NCI-H524 treated with DMSO at 0.1 percent for 48 hours (cell line): ENCODE measurements around the gene CEND1.

Source experiments
- DNase-seq: peaks from one replicate; lab custom pipeline; 2025; lab: John Stamatoyannopoulos, UW

CEND1 gene

DNA sequence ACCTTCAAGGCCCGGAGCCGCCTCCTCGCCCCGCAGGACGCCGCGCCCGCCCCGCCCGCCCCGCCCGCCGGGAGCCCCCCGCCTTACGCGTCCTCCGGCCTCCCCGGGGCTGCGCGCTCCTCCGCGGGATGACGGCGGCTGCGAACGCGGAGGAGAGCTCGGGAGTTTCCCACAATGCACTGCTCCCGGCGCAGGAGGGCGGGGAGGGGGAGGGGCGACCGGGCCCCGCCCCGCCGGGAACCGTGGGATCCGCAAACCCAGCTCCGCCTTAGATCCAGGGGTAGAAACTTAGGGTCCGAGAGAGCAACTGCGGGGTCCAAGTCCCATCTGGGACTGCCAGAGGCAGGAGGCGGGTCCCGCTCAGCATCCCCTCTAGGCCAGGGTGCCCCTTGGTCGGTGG, at the start of gene CEND1:
Gene CEND1 (minus strand): TSS at position 148 of the 400 bp plus-strand sequence. CDS start 1,514 bp downstream, outside the sequence.
- DNase-seq = no peak

DNA sequence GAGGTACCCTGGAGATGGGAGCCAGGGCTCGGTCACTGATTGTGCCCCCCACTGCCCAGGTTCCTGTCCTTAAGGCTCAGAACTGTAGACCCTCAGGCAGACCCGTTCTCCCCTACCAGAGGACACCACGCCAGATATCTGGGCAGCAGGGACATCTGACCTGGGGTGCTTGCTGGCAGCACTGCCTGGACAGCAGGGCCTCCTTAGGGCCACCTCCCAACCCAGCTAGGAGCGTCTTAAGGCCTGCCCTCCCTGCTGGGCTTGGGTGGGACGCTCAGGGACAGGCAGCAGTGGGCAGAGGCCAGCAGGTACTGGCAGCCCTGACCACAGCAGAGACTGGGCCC, 49.4 kb upstream of the CEND1 start:
- no peak for DNase-seq

DNA sequence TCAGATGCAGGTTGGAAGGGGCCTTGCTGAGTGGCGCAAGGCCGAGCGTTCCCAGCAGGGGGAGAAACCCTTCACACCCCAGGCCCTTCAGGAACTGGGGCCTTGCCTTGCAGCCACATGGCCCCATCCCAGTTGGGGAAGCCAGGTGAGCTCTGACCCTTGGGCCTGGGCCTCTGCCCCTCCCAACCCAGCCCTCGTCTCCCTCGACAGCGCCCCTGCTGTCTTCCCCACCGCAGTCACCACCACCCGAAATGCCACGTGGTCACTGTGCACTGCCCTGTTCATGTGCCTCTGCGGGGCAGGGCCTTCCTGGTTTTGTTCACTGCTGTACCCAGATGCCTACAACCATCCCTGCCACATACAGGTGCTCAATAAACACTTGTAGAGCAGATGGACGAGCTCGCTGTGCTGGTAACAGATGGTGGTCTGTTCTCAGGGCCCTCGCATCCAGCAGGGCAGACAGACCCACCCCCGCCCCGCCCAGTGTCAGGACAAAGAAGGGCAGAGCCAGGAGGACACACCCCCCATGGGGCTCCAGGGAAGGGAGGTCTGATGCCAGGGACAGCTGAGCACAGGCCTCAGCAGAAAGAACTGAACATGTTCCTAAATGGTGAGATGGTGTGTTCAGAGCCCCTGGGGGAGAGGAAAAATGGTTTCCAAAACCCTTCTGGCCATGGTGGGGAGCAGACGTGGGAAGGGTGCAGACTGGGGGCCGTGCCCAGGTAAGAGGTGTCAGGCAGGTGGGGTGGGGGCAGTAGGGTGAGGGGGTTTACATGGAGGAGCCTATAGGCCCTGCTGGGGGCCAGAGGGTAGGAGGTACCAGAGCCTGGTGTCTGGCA, 48.8 kb upstream of the CEND1 start:
- DNase-seq = peak; percentile 79

DNA sequence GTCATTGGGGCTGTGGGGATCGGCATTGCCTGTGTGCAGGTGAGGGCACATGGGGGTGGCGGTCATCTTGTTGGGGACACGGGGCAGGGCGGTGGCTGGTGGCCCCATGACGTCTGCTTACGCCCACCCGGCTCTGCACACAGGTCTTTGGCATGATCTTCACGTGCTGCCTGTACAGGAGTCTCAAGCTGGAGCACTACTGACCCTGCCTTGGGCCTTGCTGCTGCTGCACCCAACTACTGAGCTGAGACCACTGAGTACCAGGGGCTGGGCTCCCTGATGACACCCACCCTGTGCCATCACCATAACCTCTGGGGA, 48.1 kb upstream of the CEND1 start:
- DNase-seq = no peak

DNA sequence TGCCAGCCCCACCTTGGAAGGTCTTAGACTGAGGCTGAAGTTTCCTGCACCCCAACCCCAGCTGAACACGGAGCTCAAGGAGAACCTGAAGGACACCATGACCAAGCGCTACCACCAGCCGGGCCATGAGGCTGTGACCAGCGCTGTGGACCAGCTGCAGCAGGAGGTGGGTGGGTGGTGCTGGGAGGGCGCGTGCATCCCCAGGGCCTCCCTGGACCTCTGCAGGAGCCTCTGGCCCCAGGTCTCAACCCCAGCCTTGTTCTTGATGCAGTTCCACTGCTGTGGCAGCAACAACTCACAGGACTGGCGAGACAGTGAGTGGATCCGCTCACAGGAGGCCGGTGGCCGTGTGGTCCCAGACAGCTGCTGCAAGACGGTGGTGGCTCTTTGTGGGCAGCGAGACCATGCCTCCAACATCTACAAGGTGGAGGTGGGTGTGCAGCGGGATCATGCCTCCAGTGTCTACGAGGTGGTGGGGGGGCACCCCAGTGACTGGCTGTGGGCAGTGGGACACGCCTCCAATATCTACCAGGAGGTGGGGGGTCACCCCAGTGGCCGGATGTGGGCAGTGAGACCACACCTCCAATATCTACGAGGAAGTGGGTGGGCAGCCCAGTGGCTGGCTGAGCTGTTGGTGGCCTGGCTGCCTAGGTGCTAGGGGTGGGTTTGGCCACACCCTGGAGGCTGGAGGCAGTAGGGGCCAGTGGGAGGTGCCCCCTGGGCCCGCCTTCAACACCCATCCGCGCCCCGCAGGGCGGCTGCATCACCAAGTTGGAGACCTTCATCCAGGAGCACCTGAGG, 47.5 kb upstream of the CEND1 start:
- no peak for DNase-seq

DNA sequence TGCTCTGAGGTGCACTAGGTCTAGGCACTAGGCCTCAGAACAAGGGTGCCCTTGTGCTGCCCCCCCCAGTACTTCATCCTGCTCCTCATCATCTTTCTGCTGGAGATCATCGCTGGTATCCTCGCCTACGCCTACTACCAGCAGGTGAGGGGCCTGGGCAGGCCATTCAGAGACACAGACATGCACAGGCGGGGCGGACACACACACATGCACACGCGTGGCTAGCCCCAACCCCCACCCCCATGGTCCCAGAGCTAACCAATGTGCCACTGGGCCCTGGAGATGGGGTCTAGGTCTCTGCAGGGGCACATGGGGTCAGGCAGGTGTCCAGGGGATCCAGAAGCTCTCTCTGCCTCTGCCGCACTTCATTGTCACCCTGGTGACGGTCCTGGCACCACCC, 46.8 kb upstream of the CEND1 start:
- no peak for DNase-seq

DNA sequence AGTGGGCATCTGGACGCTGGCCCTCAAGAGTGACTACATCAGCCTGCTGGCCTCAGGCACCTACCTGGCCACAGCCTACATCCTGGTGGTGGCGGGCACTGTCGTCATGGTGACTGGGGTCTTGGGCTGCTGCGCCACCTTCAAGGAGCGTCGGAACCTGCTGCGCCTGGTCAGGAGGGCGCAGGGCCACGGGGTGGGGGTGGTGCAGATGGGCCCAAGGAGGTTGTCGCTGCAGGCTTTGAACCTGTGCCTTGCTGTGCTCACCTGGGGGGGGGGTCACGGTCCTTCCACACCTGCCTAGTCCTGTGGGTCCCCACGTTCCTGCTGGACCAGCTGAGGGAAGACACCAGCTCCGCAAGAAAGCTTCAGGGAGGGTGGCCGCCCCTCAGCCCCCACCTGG, 46.4 kb upstream of the CEND1 start:
- no peak for DNase-seq

DNA sequence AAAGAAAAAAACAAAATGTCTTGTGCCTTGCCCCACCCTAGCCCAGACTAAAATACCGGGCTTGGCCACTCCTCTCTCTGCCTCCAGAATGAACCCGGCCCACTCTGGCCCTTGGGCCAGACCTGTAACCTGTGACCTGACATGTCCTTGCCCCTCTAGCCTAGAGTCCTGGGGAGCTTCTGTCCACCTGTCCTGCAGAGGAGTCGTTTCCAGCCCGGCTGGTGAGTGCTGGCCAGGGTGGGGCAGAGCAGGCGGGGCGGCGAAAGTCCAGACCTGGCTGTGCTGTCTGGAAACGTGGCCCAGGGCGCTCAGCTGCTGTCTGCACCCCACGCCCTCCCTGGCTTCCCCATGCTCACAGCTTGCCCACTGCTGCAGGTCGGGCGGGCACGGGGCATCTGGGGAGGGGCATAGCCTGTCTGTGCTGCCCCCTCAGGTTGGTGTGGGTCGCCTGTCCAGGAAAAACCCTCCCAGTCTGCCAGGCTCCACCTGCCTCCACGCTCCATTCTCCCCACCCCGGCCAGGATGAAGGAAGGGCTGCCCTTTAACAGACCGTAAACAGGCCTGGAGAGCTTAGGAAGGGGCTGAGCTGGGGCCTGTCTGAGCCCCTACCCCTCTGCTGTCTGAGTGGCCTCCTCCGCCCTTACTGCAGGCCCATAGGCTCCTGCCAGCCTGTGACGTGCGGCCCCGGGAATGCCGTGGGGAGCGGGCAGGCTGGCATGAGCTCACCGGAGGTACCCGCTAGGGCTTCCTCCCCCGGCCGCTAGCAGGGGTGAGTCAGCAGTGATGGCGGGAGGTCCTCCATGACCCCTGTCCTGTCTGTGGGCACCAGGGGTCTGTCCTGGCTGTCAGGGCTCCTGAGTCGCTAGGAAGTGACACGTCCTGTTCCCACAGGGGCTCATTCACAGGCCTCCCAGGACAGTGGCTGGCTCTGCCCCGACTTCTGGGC, 44.8 kb upstream of the CEND1 start:
- DNase-seq = no peak

DNA sequence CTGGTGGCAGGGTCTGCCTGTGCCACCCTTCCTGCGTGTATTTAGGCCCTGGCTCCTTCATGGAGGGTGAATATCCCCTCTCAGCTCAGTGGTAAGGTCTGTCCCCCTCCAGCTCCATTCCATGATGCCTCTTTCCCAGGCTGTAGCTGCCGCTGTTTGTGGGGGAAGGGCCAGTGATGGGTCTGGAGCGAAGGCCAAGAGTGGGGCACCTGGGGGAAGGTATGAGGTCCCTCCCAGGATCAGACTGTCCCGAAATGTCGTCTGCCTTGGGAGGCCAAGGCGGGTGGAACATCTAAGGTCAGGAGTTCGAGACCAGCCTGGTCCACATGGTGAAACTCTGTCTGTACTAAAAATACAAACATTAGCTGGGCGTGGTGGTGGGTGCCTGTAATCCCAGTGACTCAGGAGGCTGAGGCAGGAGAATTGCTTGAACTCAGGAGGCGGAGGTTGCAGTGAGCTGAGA, 44.0 kb upstream of the CEND1 start:
- DNase-seq = no peak

DNA sequence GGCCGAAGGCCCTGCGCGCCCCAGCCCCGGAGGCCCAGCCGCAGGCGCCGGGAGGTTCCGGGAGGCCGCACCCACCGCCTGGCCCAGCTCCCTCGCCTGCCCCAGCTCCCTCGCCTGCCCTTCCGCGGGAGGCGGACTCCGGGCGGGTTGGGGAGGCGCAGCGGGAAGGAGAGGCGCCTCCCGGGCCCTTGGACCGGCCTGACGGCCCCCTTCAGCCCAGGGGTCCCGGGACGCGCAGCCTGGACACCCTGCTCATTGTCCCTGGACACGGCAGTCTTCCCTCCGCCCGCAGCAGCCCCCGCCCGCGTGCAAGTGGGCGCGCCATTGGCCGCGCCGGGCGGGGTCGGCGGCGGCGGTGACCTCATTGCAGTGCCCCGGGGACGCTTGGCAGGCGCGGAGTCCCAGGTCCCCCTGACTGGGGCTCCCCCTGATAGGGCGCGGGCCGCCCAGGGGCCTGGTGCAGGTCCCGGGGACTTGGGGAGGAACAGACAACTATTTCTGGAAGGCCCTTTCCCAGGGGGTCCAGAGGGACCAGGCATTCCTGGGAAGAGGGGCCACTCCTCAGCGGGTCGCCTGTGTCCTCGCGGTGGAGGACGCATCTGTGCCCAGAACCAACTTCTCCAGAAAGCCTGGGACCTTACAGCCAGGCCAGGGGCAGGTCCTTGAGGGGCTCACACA, 43.4 kb upstream of the CEND1 start:
- no peak for DNase-seq

DNA sequence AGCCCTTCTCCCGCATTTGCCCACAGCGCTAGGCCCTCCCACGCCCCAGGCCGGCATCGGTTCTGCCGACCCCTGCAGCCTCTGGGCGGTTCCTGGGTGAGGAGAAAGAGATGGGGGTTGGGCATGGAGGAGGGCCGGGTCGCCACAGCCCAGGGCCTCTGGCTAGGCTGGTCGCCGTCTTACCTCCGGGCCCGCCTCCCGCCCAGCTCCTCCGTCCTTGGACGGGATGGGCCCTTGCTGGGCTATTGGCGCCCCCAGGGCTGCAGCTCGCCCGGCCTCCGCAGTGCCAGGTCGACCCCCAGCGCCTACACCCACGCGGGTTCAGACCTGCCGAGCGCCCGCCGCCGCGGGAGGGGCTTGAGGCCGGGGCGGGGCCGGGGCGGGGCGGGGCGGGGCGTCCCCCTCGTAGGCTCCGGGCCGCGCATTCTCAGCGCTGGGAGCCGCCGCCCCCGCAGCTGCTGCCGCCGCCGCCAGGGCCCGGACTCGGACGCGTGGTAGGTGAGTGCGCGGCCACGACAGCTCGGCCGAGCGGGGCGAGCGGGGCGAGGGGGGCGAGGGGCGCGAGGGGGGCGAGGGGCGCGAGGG, 42.7 kb upstream of the CEND1 start, which contains the start of gene CD151:
Gene CD151 (plus strand): TSS at position 424 of the 585 bp plus-strand sequence. CDS start 3,118 bp downstream, outside the sequence.
- no peak for DNase-seq

DNA sequence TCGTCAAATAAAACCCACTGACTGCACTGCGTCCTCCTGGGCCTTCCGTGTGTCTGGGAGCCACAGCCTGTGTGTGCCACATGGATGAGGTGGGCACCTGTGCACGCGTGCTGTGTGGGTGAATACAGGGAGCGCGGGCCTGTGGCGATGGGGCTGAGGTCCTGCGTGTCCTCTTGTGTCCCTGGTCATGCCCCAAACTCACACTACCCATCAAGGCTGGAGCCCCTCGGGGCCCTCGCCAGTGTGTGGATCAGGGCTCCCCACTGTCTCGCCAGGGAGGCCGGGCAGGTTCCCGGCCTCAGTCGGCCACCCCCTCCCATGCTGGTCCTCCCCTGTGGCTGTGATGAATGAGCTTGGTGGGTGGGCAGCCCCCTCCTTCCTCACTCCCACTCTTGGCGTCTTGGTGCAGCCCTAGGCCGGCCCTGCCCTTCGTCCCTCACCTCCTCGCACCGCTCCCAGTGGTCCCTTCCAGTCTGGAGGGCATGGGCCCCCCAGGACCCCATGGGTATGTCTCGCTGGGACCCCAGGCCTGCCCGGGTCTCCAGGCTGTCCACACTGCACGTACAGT, 42.2 kb upstream of the CEND1 start:
- no peak for DNase-seq

DNA sequence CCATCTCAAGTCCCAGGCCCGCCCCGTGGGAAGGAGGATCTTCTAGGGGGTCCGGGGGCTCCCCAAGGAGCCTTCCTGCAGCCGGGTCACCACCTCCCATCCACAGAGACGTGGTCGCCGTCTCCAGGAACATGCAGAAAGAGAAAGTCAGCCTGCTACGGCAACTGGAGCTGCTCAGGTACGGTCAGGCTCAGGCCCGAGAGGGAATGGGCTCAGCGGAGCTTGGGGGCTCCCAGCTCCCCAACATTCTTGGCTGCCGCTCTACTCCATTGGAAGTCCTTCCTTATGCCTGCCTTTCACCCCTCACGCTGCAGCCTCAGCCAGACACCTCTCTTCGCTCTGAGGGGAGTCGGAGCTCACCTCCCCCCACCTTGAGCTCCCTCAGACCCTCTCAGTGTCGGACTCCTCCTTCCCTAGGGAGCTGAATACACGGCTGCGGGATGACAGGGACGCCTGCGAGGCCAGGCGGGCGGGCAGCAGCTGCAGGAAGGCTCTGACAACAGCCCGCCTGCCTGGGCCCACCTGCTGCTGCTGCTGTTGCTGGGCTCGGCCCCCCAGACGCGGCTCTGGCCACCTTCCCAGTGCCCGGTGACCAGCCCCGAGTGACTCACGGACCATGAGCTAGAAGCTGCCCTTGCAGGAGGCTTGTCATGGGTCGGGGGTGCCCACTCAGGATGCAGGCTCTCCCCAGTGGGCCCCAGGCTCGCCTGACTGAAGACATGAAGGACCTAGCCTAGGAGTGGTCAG, 41.4 kb upstream of the CEND1 start:
- DNase-seq = no peak

DNA sequence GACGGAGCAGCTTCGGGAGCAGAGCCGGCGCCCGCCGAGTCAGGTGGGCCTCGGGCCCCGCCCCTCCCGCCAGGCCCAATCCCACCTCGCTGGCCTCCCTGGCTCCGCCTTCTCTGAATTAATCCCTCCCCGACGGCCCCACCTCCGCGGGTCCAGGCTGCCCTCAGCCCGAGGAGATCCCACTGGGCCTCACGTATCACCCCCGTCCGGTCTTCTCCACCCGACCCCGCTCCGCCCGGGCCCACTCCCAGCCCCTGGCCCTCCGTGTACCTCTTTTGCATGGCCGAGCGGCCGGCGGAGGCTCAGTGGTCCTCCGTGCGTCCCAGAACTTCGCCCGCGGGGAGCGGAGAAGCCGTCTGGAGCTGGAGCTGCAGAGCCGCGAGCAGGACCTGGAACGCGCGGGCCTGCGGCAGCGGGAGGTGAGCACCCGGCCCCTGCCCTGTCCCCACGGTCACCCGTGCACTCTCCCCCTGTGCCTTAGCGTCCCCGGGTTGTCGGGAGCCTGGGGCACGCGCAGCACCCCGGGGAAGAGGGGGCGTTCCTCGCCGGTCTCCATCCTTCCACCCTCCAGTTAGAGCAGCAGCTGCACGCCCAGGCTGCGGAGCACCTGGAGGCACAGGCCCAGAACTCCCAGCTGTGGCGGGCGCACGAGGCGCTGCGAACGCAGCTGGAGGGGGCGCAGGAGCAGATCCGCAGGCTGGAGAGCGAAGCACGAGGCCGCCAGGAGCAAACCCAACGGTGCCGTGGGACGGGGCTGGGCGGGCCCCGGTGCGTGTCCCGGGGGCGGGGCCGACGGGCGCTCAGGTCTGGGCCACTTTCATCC, 40.6 kb upstream of the CEND1 start:
- no peak for DNase-seq

DNA sequence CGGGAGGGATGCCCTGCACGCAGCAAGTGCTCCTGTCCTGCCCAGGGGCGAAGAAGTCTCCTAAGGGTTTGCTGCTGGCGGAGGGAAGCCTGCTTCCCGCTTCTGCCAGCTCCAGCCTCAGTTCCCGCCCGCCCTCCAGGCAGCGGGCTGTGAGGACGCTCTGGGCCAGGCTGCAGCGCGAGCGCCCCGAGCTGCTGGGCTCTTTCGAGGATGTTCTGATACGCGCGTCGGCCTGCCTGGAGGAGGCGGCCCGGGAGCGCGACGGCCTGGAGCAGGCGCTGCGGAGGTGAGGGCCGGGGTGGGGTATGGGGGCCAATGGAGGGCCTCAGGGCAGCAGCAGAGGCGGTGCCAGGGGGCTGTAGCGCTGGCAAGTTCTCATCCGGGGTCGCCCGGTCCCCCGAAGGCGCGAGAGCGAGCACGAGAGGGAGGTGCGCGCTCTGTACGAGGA, 40.0 kb upstream of the CEND1 start:
- no peak for DNase-seq

DNA sequence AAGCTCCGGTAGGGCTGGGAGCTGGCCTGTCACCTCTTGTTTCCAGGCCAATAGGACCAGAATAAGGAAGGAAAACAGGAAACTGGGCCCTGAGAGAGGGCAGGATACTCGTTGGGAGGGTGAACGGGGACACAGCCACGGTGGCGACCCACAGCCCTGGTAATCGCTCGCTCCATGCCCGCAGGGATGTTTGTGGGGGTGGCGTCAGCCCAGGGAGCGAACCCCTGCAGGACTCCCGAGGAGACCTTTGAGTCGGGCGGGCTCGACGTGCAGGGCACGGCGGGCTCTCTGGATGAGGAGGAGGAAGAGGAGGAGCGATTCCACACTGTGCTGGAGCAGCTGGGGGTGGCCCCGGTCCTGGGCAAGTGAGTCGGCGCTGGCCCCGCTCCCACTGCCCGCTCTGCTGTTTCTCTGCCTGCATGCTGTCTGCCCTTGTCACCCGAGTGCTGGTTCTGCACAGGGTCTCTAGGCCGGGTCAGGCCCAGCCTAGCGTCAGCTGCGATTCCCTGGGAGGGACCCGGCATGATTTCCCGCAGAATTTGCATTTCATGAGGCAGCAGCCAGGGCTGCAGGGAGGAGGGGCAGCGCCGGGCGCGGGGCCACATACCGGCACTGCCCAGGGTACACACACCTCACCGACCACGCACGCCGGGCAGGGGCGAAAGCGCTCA, 39.4 kb upstream of the CEND1 start:
- DNase-seq = no peak

DNA sequence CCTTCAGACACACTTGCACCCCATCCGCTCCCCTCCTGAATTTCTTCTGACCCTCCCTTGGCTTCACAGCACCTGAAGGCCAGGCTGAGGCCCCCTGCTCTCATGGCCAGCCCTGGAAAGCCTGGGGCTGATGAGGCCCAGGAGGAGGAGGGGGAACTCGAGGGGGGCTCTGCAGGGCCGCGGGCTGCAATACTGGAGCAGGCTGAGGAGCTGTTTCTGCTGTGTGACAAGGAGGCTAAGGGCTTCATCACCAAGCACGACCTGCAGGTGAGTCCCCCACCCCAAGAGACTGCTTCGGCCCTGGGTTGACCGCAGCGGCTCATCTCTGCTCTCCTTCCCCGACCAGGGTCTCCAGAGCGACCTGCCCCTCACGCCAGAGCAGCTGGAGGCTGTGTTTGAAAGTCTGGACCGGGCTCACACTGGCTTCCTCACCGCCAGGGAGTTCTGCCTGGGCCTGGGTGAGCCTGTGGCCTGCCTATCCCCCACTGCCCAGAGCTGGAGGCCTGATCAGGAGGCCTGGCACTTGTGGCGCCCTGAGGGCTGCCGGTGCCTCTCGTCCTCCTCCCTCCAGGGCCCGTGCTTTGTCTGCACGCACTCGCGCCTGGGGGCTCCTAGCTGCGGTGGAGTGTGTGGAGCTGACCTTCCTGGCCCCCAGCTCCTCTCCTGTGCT, 38.8 kb upstream of the CEND1 start:
- no peak for DNase-seq

DNA sequence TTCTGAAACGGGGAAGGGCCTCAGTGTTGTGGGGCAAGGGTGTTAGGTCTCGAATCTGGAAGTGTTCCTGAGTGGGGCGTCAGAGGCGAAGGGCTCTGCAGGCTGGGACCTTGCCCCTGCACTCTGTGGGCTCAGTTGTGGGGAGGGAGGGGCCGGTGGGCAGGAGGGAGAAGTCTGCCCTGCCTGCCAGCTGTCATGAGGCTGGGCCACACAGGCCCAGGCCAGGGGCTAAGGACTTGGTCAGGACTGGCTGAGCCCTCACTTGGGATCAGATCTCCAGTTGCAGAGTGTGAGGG, 38.0 kb upstream of the CEND1 start, which contains the start of gene CRACR2B:
Gene CRACR2B (plus strand): TSS at position 23 of the 296 bp plus-strand sequence. CDS start 689 bp downstream, outside the sequence.
- no peak for DNase-seq
